ENCODE results near the gene PLXNA4.

PLXNA4 gene

GRCh38 chr7:132243051-132243450 lies 333.2 kb downstream of the PLXNA4 start:
- no peak for DNase-seq (ENCODE audit: low read depth)

- no peak for DNase-seq (ENCODE audit: low read depth)
Measured at GRCh38 chr7:132242192-132242812, 334.0 kb downstream of the PLXNA4 start.

- DNase-seq (ENCODE audit: low read depth) = no peak
Measured at GRCh38 chr7:132240821-132241422, 335.3 kb downstream of the PLXNA4 start.

GRCh38 chr7:132240262-132240661 lies 336.0 kb downstream of the PLXNA4 start:
- no peak for DNase-seq (ENCODE audit: low read depth)

GRCh38 chr7:132239422-132239994 lies 336.8 kb downstream of the PLXNA4 start:
- DNase-seq (ENCODE audit: low read depth) = no peak

GRCh38 chr7:132234711-132235110 lies 341.6 kb downstream of the PLXNA4 start:
- DNase-seq (ENCODE audit: low read depth) = no peak

- DNase-seq (ENCODE audit: low read depth) = no peak
Measured at GRCh38 chr7:132232406-132232805, 343.9 kb downstream of the PLXNA4 start.

- DNase-seq (ENCODE audit: low read depth) = no peak
Measured at GRCh38 chr7:132230462-132230861, 345.8 kb downstream of the PLXNA4 start.

GRCh38 chr7:132228240-132228639 lies 348.0 kb downstream of the PLXNA4 start:
- DNase-seq (ENCODE audit: low read depth) = no peak

GRCh38 chr7:132226957-132227290 lies 349.3 kb downstream of the PLXNA4 start:
- no peak for DNase-seq (ENCODE audit: low read depth)

GRCh38 chr7:132226046-132226956 lies 350.0 kb downstream of the PLXNA4 start:
- DNase-seq (ENCODE audit: low read depth) = no peak

- no peak for DNase-seq (ENCODE audit: low read depth)
Measured at GRCh38 chr7:132225216-132226030, 350.8 kb downstream of the PLXNA4 start.

GRCh38 chr7:132221356-132221755 lies 354.9 kb downstream of the PLXNA4 start:
- no peak for DNase-seq (ENCODE audit: low read depth)

GRCh38 chr7:132220060-132220459 lies 356.2 kb downstream of the PLXNA4 start:
- no peak for DNase-seq (ENCODE audit: low read depth)

- DNase-seq (ENCODE audit: low read depth) = no peak
Measured at GRCh38 chr7:132218876-132219275, 357.4 kb downstream of the PLXNA4 start.

GRCh38 chr7:132216847-132217525 lies 359.3 kb downstream of the PLXNA4 start:
- DNase-seq (ENCODE audit: low read depth) = no peak

- DNase-seq (ENCODE audit: low read depth) = no peak
Measured at GRCh38 chr7:132214452-132214851, 361.8 kb downstream of the PLXNA4 start.

- DNase-seq (ENCODE audit: low read depth) = no peak
Measured at GRCh38 chr7:132213583-132213982, 362.7 kb downstream of the PLXNA4 start.

- DNase-seq (ENCODE audit: low read depth) = no peak
Measured at GRCh38 chr7:132211971-132212370, 364.3 kb downstream of the PLXNA4 start.

- DNase-seq (ENCODE audit: low read depth) = no peak
Measured at GRCh38 chr7:132210821-132211220, 365.4 kb downstream of the PLXNA4 start.

GRCh38 chr7:132207782-132208181 lies 368.5 kb downstream of the PLXNA4 start:
- DNase-seq (ENCODE audit: low read depth) = no peak
